Mammary epithelial cell (primary cell): ENCODE measurements around the gene ADGRE1.

Experiments used
- CTCF ChIP-seq, 2 donors: IDR thresholded peaks in 1 of 2; conservative IDR thresholded peaks in 1 of 2; 2 replicates each; pipeline ENCODE4 v1.5.1; 2011 to 2012; ENCODE audit warnings: inconsistent platforms in 2 of 2, low read length in 2 of 2, mild to moderate bottlenecking in 2 of 2, control low read depth in 1 of 2, low read depth in 1 of 2; ENCODE audit not compliant: insufficient read depth in 1 of 2; ENCODE audit errors: extremely low read depth in 1 of 2
- EZH2 ChIP-seq: IDR thresholded peaks from 2 replicates; pipeline ENCODE4 v1.6.1; 2012; ENCODE audit warnings: low read length, inconsistent platforms, borderline replicate concordance

- TF ChIP-seq CTCF (conservative IDR thresholded peaks at IDR 0.05 in 1 of 2, IDR thresholded peaks at IDR 0.05 in 1 of 2; ENCODE audit: extremely low read depth in 1 of 2, insufficient read depth in 1 of 2, low read depth in 1 of 2, low read length in 2 of 2), result no peak
- no peak for TF ChIP-seq EZH2
Measured at GRCh38 chr19:6847828-6848200, 39.6 kb upstream of the ADGRE1 start.
